Measurements from ENCODE around the gene SLCO4A1.
"Not testable (repeated sequence)": the region's sequence is repeated elsewhere in the genome, so short reads cannot be mapped to it uniquely, and the experiment has no call there.

The SLCO4A1 gene

GRCh38 chr20:62623488-62624324 is 18.6 kb upstream of the SLCO4A1 start:
- peak; percentile 95 for DNase-seq

GRCh38 chr20:62624325-62624690 is 18.0 kb upstream of the SLCO4A1 start:
- peak; percentile 44 for DNase-seq

- no peak for DNase-seq
Measured at GRCh38 chr20:62624719-62625453, 17.4 kb upstream of the SLCO4A1 start.

- no peak for DNase-seq
Measured at GRCh38 chr20:62625516-62625915, 16.8 kb upstream of the SLCO4A1 start.

GRCh38 chr20:62625921-62626547 is 16.3 kb upstream of the SLCO4A1 start:
- no peak for DNase-seq

- not testable (repeated sequence) for DNase-seq
Measured at GRCh38 chr20:62627425-62627824, 14.9 kb upstream of the SLCO4A1 start.

- no peak for DNase-seq
Measured at GRCh38 chr20:62627901-62628612, 14.2 kb upstream of the SLCO4A1 start.

- DNase-seq = no peak
Measured at GRCh38 chr20:62628691-62629090, 13.6 kb upstream of the SLCO4A1 start.

- DNase-seq = no peak
Measured at GRCh38 chr20:62629864-62630470, 12.3 kb upstream of the SLCO4A1 start.

- no peak for DNase-seq
Measured at GRCh38 chr20:62631336-62632308, 10.7 kb upstream of the SLCO4A1 start.

- peak; percentile 1 for DNase-seq
Measured at GRCh38 chr20:62632575-62633090, 9.7 kb upstream of the SLCO4A1 start.

GRCh38 chr20:62633598-62634329 is 8.5 kb upstream of the SLCO4A1 start:
- DNase-seq = no peak

GRCh38 chr20:62634330-62634967 is 7.9 kb upstream of the SLCO4A1 start:
- no peak for DNase-seq

- no peak for DNase-seq
Measured at GRCh38 chr20:62635232-62635631, 7.1 kb upstream of the SLCO4A1 start.

- no peak for DNase-seq
Measured at GRCh38 chr20:62635852-62636251, 6.5 kb upstream of the SLCO4A1 start.

GRCh38 chr20:62636446-62636845 is 5.9 kb upstream of the SLCO4A1 start:
- no peak for DNase-seq

GRCh38 chr20:62637110-62637509 is 5.2 kb upstream of the SLCO4A1 start:
- DNase-seq = peak; percentile 8

- no peak for DNase-seq
Measured at GRCh38 chr20:62637521-62638054, 4.7 kb upstream of the SLCO4A1 start.

GRCh38 chr20:62638055-62638570 is 4.2 kb upstream of the SLCO4A1 start:
- no peak for DNase-seq

Measured in OCI-M1 (cell line).